HG03064 (cell line): ENCODE results near the gene CMC2.

Source experiments
- ATAC-seq: cut with Tn5 transposase; IDR thresholded peaks from one replicate; pipeline ENCODE4 v1.9.1; 2021; ENCODE audit warnings: low read depth; ENCODE audit not compliant: unreplicated experiment

The CMC2 gene

DNA sequence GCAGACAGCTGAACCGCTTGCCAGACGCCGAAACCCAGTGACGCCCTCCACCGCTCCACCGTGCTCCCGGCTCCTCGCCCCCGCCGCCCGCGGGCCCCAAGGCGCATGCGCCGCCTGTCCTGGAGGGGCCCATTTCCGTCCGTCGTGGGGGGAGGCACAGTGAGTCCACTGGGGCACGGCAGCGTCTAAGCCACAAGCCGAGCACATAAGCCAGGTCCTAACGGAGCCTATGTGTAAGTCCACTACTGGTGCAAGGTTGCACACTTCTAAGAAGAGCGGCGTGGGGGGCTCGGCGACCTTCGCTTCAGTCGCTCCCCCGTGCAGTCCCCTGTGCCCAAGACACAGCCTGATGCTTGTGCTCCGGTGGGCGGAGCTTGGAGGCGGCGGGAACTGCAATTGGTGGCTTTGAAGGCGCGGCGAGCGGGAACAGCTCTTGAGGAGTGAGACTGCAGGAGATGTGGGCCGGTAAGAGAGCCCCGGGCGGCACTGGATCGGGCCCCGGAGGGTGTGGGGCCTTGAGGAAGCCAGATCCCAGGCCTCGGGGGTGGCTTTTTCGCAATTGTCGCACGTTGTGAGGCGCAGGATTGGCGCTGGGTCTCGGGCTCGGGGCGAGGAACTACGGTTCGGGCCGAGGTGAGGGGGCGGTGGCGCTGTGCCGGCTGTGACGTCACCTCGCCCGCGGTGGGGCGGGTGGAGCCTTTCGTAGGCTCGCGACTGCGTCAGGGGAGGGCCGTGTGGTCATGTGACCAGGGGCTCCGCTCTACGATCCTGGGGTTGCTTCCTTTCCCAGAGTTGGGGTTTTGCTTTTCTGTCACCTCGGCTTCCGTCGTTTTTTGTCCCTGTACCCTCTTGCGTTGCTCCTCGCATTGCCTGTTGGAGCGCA lies at the start of gene CMC2, which contains the start of gene CENPN:
TSS of gene CMC2 (minus strand) at position 73 of the 883 bp plus-strand sequence. CDS start 9,491 bp downstream, outside the sequence.
TSS of gene CENPN (plus strand) at position 402 of the 883 bp plus-strand sequence. CDS start 4,726 bp downstream, outside the sequence.
- peak; percentile 81 for ATAC-seq

DNA sequence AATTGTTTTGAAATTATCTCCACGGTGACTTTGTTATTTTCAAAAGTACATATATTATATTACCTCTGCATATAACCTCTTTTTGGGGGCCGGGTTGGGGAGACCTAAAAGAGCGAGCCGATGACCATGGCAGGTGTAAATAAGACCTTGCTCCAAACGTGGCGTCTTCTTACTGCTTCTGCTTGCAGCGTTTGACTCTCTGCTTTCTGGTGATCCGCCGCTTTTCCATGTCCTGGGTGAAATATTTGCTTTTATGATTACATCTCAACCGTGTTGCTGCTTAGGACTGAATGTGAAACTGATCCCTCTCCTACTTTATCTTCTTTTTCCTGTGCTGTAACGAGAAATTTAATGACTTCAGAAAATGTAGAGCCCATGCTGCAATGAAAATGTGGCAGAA lies 47.1 kb upstream of the CMC2 start:
- ATAC-seq, result no peak

DNA sequence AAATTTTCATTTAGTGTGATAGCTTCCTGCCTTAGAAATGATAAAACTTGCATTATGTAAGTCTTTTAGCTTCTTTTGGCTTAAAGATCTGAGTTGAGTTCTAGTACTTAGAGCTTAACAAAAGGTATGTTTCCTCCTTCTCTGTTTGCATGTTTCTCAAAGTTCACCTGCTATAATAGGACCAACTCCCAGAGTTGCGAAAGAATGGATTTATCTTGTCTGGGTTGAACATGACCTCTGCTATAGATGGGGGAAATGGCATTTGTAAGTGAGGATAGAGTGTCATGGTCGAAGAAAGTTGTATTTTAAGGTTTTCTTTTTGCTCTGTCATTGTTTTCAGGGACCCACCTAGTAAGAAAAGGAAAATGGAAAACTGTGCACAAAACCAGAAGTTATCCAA lies 36.1 kb upstream of the CMC2 start:
- ATAC-seq, result no peak

DNA sequence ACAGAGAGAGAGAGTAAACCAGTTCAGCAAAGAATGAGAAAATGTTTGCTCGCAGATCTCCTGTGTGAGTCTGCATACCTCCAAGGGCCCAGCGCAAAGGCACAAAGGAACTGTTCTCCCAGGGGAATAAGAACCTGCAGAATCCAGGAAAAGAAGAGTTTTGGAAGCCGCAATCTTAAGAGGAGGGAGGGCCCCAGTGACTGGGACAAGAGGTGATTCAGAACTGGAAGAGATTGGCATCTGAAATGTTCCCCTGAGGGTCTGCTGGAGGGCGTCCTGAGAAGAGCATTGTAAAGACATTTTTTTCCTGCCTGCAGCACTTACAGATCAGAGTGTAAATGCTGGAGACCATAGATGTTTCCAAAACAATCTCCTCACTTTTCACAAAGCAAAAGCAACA lies 35.0 kb upstream of the CMC2 start:
- no peak for ATAC-seq

DNA sequence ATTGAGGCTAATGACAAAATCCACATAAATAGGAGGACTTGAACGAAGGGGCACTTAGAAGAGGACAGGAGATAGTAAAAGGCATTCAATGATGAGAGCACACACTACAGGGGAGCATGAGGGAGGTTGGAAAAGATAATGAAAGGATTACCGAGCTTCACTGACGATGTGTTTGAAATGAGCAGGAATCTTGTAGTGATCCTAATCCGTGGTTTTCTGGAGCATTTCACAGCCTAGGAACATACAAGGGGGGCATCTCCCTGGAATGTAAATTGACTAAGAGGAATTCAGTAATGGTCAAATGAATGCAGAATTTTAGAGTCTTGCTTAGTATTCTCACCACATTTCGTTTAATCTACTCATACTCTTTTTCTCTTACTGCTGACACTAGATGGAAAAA lies 34.2 kb upstream of the CMC2 start:
- ATAC-seq, result no peak

DNA sequence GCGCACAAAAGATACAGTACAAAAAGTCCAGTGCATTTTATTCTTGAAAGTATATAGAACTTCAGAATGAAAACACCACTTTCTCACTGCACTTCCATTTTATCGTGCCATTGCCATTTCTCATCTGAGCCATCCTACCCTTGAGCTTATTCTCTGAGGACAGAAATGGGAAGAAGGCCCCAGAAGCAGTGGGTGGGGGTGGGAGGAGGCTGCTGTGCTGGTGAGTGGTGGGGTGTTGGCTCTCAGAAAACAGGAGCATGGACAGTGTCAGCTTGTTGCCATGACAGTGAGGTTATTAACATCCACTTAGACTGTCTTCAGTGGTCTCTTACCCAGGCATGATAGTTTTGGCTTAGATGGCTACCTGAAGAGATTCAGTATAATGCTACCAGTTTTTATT lies 33.4 kb upstream of the CMC2 start:
- ATAC-seq, result no peak

DNA sequence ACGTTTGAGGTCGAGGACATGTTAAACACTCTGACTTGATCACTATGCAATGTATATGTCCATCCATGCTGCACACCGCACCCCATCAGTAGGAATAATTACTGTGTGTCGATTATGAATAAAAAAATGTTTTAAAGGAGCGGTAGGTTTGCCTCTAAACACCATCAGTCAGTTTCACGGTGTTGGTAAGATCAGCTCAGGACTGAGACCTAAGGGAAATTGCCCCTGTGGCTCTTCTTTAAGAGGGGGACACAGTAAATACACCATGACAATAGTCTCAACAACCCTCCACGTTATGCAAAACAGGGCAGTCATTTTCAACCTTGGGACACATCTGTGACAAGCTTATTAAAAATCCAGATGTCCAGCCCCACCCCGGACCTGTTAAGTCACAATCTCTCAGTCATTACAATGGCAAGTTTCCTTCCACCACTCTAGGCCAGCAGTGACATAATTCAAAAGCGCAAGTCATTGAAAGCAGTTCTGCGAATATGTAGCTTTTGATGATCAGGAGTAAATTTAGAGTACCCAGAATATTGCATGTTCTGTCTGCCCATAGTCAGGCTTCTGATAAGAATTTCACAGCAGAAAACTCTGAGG lies 30.2 kb upstream of the CMC2 start:
- ATAC-seq, result no peak

DNA sequence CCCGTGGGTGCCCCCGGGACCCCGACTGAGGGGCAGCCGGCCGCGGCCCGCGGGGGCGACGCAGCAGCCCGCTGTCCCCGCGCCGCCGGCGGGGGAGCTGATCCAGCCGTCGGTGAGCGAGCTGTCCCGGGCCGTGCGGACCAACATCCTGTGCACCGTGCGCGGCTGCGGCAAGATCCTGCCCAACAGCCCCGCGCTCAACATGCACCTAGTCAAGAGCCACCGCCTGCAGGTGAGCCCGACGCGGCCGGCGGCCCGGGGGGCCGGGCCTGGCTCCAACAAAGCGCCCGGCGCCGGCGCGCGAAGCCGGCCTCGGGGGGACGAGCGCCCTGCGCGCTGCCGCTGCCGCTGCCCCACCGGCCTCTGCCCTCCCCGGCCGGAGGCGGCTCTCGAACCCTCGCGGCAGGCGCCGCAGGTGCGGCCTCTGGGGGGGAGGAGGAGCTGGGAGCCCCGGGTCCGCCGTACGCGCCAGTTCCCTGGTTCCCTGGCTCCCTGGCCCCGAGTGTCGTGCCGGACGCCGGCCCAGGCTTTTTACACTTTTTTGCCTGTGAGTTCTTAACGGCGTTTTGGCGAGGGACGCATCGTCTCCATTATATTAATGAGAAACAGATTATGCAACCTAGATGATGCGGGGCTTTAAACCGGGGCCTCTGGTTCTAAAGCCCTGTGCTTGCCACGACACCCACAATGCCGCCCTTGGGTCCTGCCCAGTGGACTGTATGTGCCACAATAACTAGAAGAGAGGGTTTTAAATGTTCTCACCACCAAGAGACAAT lies 29.5 kb upstream of the CMC2 start:
- ATAC-seq, result peak; percentile 50

DNA sequence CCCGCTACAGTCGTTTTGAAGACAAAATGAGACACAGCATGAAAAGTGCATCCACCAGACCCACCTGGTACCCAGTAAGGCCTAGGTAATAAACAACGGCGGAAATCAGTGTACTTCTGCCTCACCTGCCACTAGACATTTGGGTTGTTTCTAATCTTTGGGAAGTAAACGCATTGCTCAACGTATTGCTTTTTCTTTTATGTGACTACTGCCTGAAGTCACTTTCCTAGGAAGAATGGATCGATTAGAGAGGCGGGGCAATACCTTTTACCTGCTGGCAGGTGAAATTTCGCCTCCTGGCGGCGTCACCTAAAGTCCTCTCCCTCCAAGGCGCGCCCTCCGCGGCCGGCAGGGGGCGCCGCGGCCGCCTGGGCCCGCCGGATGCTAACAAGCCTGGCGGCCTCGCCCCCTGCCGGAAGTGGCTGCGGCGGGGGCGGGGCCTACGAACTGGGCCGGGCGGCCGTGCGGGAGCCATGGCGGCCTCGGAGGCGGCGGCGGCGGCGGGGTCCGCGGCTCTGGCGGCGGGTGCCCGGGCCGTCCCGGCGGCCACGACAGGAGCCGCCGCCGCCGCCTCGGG lies 28.8 kb upstream of the CMC2 start, which contains the start of gene ATMIN:
TSS of gene ATMIN (plus strand) at position 445 of the 577 bp plus-strand sequence. CDS start at position 474, 29 bp downstream.
- ATAC-seq, result peak; percentile 89

DNA sequence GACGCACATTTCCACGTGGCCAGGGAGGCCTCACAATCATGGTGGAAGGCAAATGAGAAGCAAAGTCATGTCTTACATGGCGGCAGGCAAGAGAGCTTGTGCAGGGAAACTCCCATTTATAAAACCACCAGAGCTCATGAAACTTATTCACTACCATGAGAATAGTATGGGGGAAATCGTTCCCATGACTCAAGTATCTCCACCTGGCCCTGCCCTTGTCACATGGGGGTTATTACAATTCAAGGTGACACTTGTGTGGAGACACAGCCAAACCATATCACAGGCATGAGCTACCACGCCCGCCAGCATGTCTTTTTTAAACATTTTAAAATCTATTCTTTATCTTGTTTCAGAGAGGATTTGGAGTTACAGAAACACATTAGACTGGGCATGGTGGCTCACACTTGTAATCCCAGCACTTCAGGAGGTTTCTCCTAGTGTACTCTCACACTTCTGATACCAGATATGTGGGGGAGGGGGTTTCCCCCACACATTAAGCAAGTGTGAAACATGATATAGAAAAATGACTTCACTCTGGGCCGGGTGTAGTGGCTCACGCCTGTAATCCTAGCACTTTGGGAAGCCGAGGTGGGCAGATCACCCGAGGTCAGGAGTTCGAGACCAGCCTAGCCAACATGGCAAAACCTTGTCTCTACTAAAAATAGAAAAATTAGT lies 23.4 kb upstream of the CMC2 start:
- ATAC-seq, result no peak

DNA sequence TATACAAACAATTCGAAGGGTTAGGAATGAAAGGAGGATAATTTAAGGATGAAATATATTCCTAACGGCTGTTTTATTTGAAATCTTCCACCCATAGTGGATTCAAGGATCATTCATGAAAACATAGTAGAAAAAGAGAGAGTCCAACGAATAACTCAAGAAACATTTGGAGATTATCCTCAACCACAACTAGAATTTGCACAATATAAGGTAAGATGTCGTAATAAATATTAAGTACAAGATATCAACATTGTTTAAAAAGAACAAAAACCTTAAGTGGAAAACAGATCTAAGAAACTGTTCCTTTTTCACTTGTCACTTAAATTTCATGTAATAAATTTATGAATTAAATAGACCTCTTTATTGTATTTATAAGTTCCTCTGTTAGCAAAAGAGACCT lies 19.7 kb upstream of the CMC2 start:
- ATAC-seq, result no peak

DNA sequence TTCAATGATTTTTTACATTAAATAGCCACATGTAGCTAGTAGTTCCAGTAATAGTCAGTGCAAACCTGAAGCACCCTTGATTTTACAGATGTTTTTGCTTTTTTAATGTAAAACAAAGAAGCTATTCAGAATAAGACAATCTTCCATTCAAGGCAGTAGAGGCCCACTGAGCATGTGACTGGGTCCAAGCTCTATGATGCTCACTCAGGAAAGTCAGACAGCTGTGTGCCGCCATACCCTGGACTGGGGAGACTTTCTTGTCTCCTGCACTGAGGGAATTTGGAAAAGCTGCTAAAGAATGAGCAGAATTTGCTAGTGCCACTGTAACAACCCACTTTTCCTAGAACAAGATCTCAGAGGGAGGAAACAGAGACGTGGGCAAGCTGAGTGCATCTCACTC lies 11.8 kb upstream of the CMC2 start:
- ATAC-seq, result no peak

DNA sequence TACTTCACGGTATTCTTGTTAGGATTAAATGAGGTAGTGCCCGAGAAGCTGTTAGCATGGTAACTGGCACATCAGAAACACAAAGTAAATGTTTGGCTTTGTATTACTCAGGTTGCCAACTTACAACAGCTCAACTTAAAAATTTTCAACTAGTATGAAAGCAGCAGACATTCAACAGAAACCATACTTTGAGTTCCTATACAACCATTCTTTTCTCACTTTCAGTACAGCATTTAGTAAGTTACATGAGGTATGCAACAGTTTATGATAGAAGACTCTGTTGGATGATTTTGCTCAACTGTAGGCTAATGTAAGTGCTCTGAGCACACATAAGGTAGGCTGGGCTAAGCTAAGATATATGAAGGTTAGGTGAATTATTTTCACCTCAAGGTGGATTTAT lies 8.0 kb upstream of the CMC2 start:
- ATAC-seq, result no peak

DNA sequence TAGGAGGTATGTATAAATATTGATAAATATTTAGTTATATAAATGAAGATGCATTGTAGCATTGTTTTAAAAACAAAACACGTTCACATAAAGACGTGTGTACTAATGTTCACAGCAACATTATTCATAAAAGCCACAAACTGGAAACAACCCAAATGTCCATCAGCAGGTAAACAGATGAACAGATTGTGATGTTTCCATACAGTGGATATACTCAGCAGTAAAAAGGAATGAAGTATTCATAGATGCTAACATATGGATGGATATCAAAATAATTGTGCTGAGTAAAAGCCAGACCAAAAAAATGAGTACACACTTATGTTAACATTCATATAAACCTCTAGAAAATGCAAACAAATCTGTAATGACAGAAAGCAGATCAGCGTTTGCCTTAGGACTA lies 6.3 kb upstream of the CMC2 start:
- ATAC-seq, result no peak

DNA sequence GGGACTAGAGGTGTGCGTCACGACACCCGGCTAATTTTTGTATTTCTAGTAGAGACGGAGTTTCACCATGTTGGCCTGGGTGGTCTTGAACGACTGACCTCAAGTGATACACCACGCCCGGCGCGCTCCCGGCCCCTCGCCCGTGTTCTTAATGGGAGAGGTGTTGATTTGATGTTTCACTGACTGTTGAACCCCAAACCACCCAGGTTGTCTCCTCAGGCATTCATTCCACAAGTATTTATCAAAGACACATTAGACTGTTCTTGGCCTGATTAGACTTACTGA lies 1.8 kb upstream of the CMC2 start:
- no peak for ATAC-seq

DNA sequence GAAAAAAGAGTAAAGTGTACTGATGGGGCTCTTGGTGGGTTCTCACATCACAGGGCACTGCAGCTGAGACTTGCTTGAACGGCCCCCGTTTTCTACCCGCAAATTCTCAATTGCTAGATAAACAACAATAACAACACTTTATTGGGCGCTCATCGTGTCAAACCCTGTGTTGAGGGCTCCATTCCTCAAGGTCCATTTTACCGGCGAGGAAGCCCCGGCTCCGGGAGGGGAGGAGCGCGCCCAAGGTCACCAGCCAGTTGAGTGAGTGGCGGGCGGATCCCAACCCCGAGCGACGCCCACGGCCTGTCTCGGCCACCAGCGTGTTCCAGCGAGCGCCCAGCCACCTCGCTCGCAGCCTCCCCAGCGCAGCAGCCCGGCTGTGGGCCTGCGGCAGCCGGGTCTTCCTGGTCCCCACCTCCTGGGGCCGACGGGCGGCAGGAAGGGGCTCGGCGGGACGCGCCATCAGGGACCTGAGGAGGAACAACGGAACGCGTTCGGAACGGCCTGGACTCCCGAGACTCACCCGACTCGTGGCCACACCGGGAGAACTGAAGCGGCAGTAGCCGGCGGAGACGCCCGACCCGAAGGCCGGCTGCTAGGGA lies 373 bp downstream of the CMC2 start:
- peak; percentile 29 for ATAC-seq

DNA sequence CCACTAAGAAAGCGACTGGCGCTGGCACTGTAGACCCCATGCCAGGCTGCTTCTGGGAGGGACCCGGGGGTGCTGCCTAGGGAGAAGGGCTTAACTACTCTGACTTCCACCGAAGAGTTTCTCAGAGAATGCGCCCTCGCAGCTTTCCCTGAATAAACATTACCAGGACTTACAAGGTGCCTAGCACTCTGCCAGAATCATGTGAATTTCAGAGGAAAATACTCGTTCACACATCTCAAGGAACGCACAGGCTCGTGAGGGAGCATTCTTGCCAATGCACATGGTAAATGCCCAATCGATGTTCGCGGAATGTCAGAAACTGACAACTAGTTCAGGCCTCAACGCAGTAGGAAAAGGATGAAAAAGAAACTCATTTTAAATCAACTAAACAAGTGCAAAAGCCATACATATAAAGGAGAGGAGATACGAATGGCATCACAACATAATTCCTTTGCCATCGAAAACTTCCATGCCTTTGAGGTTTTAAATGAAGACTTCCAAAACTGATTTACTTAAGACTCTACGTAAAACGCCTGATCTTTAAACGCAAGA lies 999 bp downstream of the CMC2 start:
- ATAC-seq, result no peak

DNA sequence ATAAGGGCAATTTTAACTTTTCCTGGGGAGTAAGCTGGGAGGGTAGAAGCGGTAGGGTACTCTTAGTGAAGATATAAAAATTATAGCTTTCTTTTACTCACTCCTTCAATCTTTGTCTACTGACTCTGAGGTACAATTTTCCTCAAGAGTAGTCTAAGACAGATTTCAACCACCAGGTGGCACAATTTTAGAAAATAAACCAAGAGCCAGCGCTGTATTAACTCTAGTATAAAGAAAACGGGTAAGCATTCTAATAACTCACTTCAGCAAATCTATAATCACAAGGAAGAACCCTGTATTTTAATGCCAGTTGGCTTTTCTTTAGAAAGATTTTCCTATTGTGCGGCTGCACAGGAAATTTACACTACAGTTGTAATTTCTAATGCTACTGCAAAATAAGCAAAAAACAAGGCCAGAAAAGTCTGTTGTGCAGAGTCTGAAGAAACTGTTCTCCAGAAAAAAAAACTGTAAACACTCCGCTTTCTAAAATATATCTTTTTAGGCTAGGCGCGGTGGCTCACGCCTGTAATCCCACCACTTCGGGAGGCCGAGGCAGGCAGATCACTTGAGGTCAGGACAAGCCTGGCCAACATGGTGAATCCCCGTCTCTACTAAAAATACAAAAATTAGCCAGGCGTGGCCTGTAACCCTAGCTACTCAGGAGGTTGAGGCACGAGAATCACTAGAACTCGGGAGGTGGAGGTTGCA lies 1.9 kb downstream of the CMC2 start:
- no peak for ATAC-seq
